Stimulated activated CD8-positive, alpha-beta memory T cell treated with anti-CD3 and anti-CD28 coated beads, Interleukin-7, amount 100 ng/mL, for 24 hours (primary cell): Measurements from ENCODE around the gene ANTKMT.
A peak's percentile ranks its signal among the peaks of the same experiment; 100 is the strongest.

ENCODE experiments used
- DNase-seq: peaks from one replicate; pipeline ENCODE4 v3.0.0-alpha.2; 2020; ENCODE audit warnings: low read depth

ANTKMT gene

GRCh38 chr16:720990-721764, at the start of gene ANTKMT:
Gene ANTKMT (plus strand): TSS chr16:721146. CDS start chr16:721275, 129 bp downstream.
- no peak for DNase-seq

DNA sequence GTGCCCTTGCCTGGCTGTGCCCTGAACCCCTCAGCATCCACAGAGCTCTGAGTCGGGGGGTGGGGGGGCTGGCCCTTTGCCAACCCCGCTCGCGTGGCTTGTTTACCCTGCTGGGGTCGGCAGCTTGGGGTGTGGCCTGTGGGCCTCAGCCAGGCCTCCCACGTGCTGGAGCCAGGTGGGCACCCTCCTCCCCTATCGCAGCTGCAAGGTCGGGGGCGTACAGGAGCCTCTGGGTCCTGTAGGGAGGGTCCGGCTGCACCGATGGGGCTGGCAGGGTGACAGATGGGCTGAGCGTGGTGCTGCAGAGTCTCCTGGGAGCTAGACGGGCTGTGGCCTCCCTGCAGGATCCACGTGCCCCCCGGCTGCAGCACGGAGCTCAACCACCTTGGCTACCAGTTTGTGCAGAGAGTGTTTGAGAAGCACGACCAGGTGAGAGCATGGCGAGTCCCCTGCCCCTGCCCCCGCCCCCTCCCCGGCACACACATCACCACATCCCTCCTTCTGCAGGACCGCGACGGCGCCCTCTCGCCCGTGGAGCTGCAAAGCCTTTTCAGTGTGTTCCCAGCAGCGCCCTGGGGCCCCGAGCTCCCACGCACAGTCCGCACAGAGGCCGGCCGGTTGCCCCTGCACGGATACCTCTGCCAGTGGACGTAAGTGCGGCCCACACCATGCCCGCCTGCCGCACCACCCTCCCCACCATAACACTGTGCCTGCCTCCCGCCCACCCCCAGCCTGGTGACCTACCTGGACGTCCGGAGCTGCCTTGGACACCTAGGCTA, 49.4 kb upstream of the ANTKMT start:
- DNase-seq, result no peak

GRCh38 chr16:672371-672770, 48.6 kb upstream of the ANTKMT start:
- DNase-seq, result no peak

DNA sequence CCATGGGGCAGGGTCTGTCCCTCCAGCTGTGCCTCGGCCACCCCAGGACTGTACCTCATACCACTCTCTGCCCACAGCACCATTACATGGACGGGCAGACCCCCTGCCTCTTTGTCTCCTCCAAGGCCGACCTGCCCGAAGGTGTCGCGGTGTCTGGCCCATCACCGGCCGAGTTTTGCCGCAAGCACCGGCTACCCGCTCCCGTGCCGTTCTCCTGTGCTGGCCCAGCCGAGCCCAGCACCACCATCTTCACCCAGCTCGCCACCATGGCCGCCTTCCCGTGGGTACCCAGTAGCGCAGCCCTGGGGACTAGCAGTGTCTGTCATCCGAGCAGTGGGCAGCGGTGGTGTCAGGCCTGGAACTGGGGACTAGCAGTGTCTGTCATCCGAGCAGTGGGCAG, 48.1 kb upstream of the ANTKMT start:
- DNase-seq, result no peak

GRCh38 chr16:673399-673991, 47.5 kb upstream of the ANTKMT start:
- no peak for DNase-seq

DNA sequence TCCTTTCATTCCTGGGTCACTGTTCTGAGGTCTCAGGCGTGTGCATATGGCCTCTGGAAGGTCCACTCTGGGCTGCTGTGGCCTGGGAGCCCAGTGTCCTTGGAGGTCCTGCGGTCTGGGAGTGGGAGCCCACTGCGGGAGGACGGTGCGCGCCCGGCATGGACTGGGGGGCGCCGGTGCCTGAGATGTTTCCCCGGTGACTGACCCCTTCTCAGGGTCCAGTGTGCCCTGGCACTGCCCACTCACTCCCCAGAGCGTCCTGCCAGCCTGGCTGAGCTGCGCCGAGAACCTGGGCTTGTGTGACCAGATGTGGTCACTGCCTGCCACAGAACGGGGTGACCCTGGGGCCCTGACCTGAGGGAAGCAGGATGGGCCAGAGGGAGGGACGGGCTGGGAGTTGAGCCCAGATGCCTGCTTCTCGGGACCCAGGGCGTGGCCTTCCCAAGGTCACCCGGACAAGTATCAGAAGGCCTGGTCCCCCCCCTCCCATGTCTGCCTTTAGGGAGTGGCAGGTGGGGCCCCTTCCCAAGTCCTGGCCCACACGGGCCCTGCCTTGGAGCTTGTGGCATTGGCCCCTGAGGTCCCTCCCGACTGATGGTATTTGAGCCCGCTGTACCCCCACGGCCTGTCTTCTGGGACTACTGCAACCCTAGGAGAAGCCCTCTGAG, 46.6 kb upstream of the ANTKMT start:
- DNase-seq, result no peak

GRCh38 chr16:674968-675883, 45.7 kb upstream of the ANTKMT start, which contains the start of gene RHBDL1:
Gene RHBDL1 (plus strand): TSS chr16:675671. CDS start chr16:675791, 120 bp downstream.
- no peak for DNase-seq

- no peak for DNase-seq
Measured at GRCh38 chr16:675884-676564, 44.9 kb upstream of the ANTKMT start.

- DNase-seq, result no peak
Measured at GRCh38 chr16:676565-676902, 44.4 kb upstream of the ANTKMT start.

- DNase-seq, result no peak
Measured at GRCh38 chr16:676913-677312, 44.0 kb upstream of the ANTKMT start.

GRCh38 chr16:677316-678190, 43.4 kb upstream of the ANTKMT start:
- no peak for DNase-seq

DNA sequence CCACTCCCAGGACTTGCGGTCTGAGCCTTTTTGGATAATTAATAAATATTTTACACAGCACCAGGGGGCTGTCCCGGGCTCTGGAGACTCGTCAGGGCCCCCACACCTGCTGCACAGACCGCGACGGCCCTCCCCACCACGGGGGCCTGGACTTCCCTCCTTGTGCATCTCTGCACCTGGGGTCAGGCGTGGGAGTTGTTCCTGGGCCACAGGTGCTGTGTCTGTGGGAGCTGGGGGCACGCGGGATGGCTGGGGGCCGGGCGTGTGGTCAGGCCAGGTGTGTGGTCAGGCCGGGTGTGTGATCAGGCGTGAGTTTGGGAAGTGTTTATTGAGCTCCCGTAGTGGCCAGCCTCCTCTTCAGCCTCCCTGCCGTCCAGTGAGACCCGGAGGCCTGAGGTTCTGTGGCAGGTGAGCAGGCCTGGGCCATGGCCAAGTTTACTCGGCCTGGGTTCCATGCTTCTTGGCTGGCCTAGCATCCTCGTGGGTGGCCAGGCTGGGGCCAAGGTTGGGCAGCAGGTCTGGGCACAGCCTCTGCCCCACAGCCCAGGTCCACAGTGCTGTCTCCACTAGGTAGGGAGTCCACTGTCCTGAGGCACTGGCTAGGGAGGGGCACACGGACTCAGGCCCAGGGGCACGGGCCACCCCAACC, 42.6 kb upstream of the ANTKMT start:
- no peak for DNase-seq

DNA sequence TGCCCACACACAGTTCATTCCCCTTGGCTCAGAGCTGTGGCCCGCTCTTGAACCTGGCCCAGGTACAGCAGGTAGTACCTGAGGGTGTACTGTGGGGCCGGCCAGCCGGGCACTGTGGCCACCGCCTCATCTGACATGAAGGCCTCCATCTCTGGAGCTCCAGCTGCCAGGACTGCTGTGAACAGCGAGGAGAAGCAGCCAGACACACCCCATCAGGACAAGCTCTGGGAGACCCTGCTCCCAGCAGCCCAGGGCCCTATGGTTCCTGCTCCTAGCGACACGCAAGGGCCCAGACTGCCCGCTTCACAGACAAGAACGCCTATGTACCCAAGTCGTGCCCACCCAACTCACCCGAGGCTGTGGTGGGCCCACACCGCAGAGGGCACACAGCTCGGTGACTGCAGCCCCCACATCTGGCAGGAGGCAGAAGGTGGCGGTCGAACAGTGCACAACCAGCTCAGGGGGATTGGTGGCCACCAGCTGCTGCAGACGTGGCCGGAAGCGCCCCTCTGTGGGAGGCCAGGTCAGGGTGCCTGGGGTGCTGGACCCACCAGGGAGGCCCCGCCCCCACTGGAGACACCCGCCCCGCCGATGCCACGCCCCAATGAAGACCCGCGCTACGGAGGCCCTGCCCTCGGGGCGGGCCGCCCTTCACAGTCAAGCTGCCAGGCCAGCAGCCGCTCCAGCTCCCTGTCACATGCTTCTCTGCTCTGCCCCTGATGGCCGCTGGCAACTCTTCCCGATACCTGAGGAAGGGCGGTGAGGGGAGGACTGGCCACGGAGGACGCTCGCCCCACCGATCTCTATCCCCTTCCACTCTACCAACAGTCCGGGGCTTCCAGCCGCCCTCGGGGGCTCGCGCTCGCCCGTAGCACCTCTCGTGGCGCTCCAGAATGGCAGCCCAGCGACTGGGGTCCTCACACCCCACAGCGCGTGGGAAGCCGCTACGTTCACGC, 41.8 kb upstream of the ANTKMT start:
- no peak for DNase-seq

- DNase-seq, result peak; percentile 85
Measured at GRCh38 chr16:679814-680624, 40.9 kb upstream of the ANTKMT start, which contains the start of gene STUB1. Gene STUB1 (plus strand): TSS chr16:680410. CDS start chr16:680526, 116 bp downstream.

- DNase-seq, result no peak
Measured at GRCh38 chr16:680625-680945, 40.4 kb upstream of the ANTKMT start.

- no peak for DNase-seq
Measured at GRCh38 chr16:680967-681745, 39.8 kb upstream of the ANTKMT start.
